GM18519 (cell line): Measurements from ENCODE around the gene CSDE1.

Source experiments
- ATAC-seq: cut with Tn5 transposase; IDR thresholded peaks from one replicate; pipeline ENCODE4 v1.9.1; 2021; ENCODE audit warnings: mild to moderate bottlenecking, moderate library complexity; ENCODE audit not compliant: unreplicated experiment, low FRiP score

Gene CSDE1

GRCh38 chr1:114750780-114751179, 7.0 kb downstream of the CSDE1 start:
- ATAC-seq, result no peak

GRCh38 chr1:114749835-114750234, 7.9 kb downstream of the CSDE1 start:
- ATAC-seq, result no peak

- ATAC-seq, result no peak
Observed at GRCh38 chr1:114746450-114747121, 11.2 kb downstream of the CSDE1 start.

GRCh38 chr1:114745291-114745690, 12.5 kb downstream of the CSDE1 start:
- no peak for ATAC-seq

GRCh38 chr1:114741963-114742746, 15.6 kb downstream of the CSDE1 start:
- no peak for ATAC-seq

- no peak for ATAC-seq
Observed at GRCh38 chr1:114740331-114740730, 17.5 kb downstream of the CSDE1 start.

GRCh38 chr1:114737314-114737849, 20.4 kb downstream of the CSDE1 start:
- ATAC-seq, result no peak

GRCh38 chr1:114735479-114735878, 22.3 kb downstream of the CSDE1 start:
- ATAC-seq, result no peak

- ATAC-seq, result no peak
Observed at GRCh38 chr1:114729782-114730181, 28.0 kb downstream of the CSDE1 start.

- no peak for ATAC-seq
Observed at GRCh38 chr1:114728553-114728952, 29.2 kb downstream of the CSDE1 start.

GRCh38 chr1:114725230-114725629, 32.6 kb downstream of the CSDE1 start:
- ATAC-seq, result no peak

- ATAC-seq, result no peak
Observed at GRCh38 chr1:114723915-114724314, 33.9 kb downstream of the CSDE1 start.

GRCh38 chr1:114723457-114723856, 34.3 kb downstream of the CSDE1 start:
- no peak for ATAC-seq

GRCh38 chr1:114720492-114720891, 37.3 kb downstream of the CSDE1 start:
- no peak for ATAC-seq

GRCh38 chr1:114719424-114719787, 38.4 kb downstream of the CSDE1 start:
- ATAC-seq, result no peak

- no peak for ATAC-seq
Observed at GRCh38 chr1:114718661-114719423, 38.9 kb downstream of the CSDE1 start.

GRCh38 chr1:114716304-114717170, 41.2 kb downstream of the CSDE1 start, which contains the start of gene NRAS:
TSS of gene NRAS (minus strand) at chr1:114716771. CDS start at chr1:114716160, 611 bp downstream.
- peak; percentile 75 for ATAC-seq

GRCh38 chr1:114715952-114716303, 41.9 kb downstream of the CSDE1 start:
- no peak for ATAC-seq

- no peak for ATAC-seq
Observed at GRCh38 chr1:114712977-114713376, 44.8 kb downstream of the CSDE1 start.

- ATAC-seq, result no peak
Observed at GRCh38 chr1:114710360-114710759, 47.4 kb downstream of the CSDE1 start.
